ENCODE measurements around the gene IQGAP3.

GRCh38 chr1:156500543-156500792 lies 71.9 kb downstream of the IQGAP3 start, which contains the start of gene MEF2D:
- TF ChIP-seq CTCF (IDR thresholded peaks at IDR 0.05) (no peak), EZH2 (IDR thresholded peaks at IDR 0.05; ENCODE audit: borderline replicate concordance, insufficient read depth, low read depth, low read length, poor library complexity, severe bottlenecking) (no peak)
